CMK (cell line): ENCODE measurements around the gene TAF11L6.
A peak's percentile ranks its signal among the peaks of the same experiment; 100 is the strongest.
"Not testable (repeated sequence)": the region's sequence is repeated elsewhere in the genome, so short reads cannot be mapped to it uniquely, and the experiment has no call there.

ENCODE experiments used
- DNase-seq: peaks from one replicate; pipeline ENCODE4 v3.0.0-alpha.2; 2010; ENCODE audit warnings: low read depth

TAF11L6 gene

DNA sequence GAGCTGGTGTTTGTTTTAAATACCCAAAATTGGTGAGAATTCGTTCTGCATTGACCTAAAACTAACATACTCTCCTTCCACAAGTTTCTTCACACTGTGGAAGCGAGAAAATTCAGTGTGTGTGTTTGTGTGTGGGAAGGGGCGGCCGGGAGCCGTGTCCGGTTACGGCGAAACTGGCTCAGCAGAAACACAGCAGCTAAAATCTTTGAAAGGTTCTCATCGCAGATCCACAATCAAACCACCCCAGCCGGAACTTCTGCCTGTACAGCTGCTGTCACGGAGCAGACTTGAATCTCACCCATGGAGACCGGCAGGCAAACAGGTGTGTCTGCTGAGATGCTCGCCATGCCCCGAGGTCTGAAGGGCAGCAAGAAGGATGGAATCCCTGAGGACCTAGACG is at the start of gene TAF11L6:
Gene TAF11L6, plus strand, starts transcription at position 301 of the 400 bp plus-strand sequence.
- not testable (repeated sequence) for DNase-seq

GRCh38 chr5:17481378-17481777 is 47.1 kb upstream of the TAF11L6 start:
- no peak for DNase-seq

- peak; percentile 37 for DNase-seq
Measured at GRCh38 chr5:17482790-17483189, 45.7 kb upstream of the TAF11L6 start.

GRCh38 chr5:17486464-17487173 is 41.9 kb upstream of the TAF11L6 start:
- not testable (repeated sequence) for DNase-seq

GRCh38 chr5:17487174-17487512 is 41.3 kb upstream of the TAF11L6 start:
- no peak for DNase-seq

DNA sequence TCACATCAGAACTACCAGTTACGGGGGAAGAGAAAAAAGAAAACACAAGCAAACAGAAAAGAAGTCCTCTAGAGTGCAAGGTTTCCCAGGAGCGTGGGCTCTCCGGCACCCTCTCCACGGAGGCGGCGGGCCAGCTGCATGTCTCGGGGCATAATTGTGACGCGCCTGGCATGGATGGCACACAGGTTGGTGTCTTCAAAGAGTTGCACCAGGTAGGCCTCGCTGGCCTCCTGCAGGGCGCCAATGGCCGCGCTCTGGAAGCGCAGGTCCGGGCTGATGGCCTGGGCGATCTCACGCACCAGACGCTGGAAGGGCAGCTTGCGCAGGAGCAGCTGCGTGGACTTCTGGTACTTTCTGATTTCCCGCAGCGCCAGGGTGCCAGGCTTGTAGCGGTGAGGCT is 37.2 kb upstream of the TAF11L6 start:
- not testable (repeated sequence) for DNase-seq

GRCh38 chr5:17492770-17493169 is 35.7 kb upstream of the TAF11L6 start:
- no peak for DNase-seq

DNA sequence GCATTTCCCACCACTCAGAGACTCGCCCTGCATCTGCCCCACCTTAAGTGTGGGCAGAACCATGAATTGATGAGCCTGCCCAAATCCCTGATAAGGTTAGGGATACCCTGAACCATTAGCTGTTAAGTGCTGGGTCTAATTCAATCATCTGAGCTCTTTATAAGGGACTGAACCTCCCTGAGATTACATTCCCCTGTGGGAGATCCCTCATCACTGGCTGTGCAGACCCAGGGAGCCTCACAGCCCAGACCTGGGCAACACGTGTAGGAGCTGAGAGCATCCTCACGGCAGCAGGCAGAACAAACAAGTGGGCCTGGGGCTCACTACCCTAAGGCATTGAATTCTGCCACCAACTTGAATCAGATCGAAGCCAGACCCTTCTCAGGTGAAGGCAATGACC is 31.0 kb upstream of the TAF11L6 start:
- DNase-seq = no peak

DNA sequence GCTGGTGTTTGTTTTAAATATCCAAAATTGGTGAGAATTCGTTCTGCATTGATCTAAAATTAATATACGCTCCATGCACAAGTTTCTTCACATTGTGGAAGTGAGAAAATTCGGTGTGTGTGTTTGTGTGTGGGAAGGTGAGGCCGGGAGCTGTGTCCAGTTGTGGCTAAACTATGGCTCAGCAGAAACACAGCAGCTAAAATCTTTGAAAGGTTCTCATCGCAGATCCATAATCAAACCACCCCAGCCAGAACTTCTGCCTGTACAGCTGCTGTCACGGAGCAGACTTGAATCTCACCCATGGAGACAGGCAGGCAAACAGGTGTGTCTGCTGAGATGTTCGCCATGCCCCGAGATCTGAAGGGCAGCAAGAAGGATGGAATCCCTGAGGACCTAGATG is 30.5 kb upstream of the TAF11L6 start, which contains the start of gene TAF11L2:
Gene TAF11L2, plus strand, starts transcription at position 301 of the 400 bp plus-strand sequence.
- not testable (repeated sequence) for DNase-seq

DNA sequence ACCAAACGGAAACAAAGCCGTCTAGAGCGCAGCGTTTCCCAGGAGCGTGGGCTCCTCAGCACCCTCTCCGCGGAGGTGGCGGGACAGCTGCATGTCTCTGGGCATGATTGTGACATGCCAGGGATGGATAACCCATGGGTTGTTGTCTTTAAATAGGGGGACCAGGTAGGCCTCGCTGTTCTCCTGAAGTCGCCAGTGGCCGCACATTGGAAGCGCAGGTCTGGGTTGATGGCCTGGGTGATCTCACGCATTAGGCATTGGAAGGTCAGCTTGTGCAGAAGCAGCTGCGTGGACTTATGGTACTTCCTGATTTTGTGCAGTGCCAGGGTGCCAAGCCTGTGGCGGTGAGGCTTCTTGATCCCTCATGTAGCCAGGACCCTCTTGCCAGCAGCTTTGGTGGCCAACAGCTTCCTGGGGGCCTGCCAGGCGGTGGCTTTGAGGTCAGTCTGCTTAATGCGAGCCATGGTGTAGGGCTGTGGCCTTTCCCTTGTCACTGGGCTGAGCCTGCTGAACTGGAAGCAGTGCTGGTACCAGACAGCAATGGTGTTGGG is 16.6 kb upstream of the TAF11L6 start:
- no peak for DNase-seq

GRCh38 chr5:17517526-17517925 is 10.9 kb upstream of the TAF11L6 start:
- DNase-seq = not testable (repeated sequence)

DNA sequence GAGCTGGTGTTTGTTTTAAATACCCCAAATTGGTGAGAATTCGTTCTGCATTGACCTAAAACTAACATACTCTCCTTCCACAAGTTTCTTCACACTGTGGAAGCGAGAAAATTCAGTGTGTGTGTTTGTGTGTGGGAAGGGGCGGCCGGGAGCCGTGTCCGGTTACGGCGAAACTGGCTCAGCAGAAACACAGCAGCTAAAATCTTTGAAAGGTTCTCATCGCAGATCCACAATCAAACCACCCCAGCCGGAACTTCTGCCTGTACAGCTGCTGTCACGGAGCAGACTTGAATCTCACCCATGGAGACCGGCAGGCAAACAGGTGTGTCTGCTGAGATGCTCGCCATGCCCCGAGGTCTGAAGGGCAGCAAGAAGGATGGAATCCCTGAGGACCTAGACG is 10.4 kb upstream of the TAF11L6 start, which contains the start of gene TAF11L3:
Gene TAF11L3, plus strand, starts transcription at position 301 of the 400 bp plus-strand sequence.
- not testable (repeated sequence) for DNase-seq

DNA sequence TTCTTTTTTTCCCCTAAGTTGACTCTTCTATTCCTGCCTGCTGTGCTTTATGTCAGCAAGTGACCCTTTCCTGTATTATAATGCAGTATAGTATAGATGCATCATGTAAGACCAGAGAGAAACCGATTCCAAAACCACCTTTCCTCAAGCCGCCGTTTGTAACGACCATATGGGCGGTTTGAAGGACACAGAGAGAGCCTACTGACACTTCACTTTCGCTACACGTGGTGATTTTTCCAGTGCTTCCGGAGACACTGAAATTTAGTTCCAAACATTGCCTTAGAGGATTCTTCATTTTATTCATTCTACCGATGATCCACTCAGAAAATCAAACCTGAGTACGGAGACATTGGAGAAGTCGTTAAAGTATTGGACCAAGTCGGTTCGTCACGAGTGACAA is 9.0 kb upstream of the TAF11L6 start:
- DNase-seq = not testable (repeated sequence)

GRCh38 chr5:17521501-17521900 is 7.0 kb upstream of the TAF11L6 start, which contains the start of gene TAF11L4:
Gene TAF11L4 (plus strand): TSS chr5:17521801.
- not testable (repeated sequence) for DNase-seq

DNA sequence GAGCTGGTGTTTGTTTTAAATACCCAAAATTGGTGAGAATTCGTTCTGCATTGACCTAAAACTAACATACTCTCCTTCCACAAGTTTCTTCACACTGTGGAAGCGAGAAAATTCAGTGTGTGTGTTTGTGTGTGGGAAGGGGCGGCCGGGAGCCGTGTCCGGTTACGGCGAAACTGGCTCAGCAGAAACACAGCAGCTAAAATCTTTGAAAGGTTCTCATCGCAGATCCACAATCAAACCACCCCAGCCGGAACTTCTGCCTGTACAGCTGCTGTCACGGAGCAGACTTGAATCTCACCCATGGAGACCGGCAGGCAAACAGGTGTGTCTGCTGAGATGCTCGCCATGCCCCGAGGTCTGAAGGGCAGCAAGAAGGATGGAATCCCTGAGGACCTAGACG is 3.5 kb upstream of the TAF11L6 start, which contains the start of gene TAF11L5:
Gene TAF11L5, plus strand, starts transcription at position 301 of the 400 bp plus-strand sequence.
- DNase-seq = not testable (repeated sequence)

- not testable (repeated sequence) for DNase-seq
Measured at GRCh38 chr5:17526504-17526903, 2.0 kb upstream of the TAF11L6 start.
